H1 (cell line): Measurements from ENCODE around the gene KPNA1. TPM values are rescaled to one million over a fixed set of nuclear protein-coding genes. Genes with fewer than 3 reads are reported as not detected.

Experiments used
- CTCF ChIA-PET: fragments of 300-600 bp; sonication (Branson Sonifier 250); formaldehyde crosslinking; loops from one replicate; lab custom pipeline; 2021; ENCODE audit not compliant: partially characterized antibody; lab: Charles Lee
- POLR2A ChIA-PET: fragments of 300-600 bp; sonication (Branson Sonifier 250); formaldehyde crosslinking; loops from one replicate; lab custom pipeline; 2021; ENCODE audit warnings: inconsistent platforms; ENCODE audit not compliant: partially characterized antibody; lab: Charles Lee
- DNase-seq, 2 experiments: peaks; one replicate each; pipeline versions ENCODE4 v3.0.0 to v3.0.0-alpha.2; 2010 to 2022; ENCODE audit warnings: low spot score in 2 of 2, low read depth in 1 of 2, mixed read lengths in 1 of 2
- FAIRE-seq: peaks from 2 replicates; lab custom pipeline; 2011; peaks lifted over from hg19 to GRCh38; lab: Jason Lieb, UNC
- H2AFZ ChIP-seq: 2 replicates; pipeline ENCODE4 v1.8.1; 2012; ENCODE audit warnings: low read length, inconsistent platforms
- H2AK5ac ChIP-seq: 2 replicates; pipeline ENCODE4 v1.6.1; 2013; ENCODE audit warnings: low read depth, low read length
- H2BK120ac ChIP-seq: replicated peaks from 2 replicates; pipeline ENCODE3; 2013; ENCODE audit warnings: low read depth, low read length, inconsistent platforms
- H2BK12ac ChIP-seq: 2 replicates; pipeline ENCODE4 v1.6.1; 2013; ENCODE audit warnings: low read depth, low read length
- H2BK15ac ChIP-seq: 2 replicates; pipeline ENCODE4 v1.6.1; 2013; ENCODE audit warnings: low read length
- H2BK20ac ChIP-seq: 2 replicates; pipeline ENCODE4 v1.6.1; 2013; ENCODE audit warnings: low read length
- H2BK5ac ChIP-seq: 2 replicates; pipeline ENCODE4 v1.6.1; 2013; ENCODE audit warnings: low read depth, low read length
- H3K14ac ChIP-seq: 2 replicates; pipeline ENCODE4 v1.6.1; 2013; ENCODE audit warnings: inconsistent platforms; ENCODE audit not compliant: insufficient read length
- H3K18ac ChIP-seq: 2 replicates; pipeline ENCODE4 v1.6.1; 2013; ENCODE audit warnings: low read length; ENCODE audit errors: extremely low read depth
- H3K23ac ChIP-seq: 2 replicates; pipeline ENCODE4 v1.6.1; 2013; ENCODE audit warnings: inconsistent platforms; ENCODE audit not compliant: insufficient read length
- H3K23me2 ChIP-seq: 2 replicates; pipeline ENCODE4 v1.6.1; 2013; ENCODE audit warnings: low read depth, low read length
- H3K27ac ChIP-seq: 2 replicates; pipeline ENCODE4 v1.6.1; 2011; ENCODE audit warnings: low read depth, low read length, inconsistent platforms
- H3K27me3 ChIP-seq, 4 experiments: replicated peaks in 1 of 4; 1 replicate in 1 of 4; 2 replicates in 3 of 4; pipeline versions ENCODE4 v1.6.1 to v1.8.1; 2011 to 2013; ENCODE audit warnings: low read length in 3 of 4, mild to moderate bottlenecking in 3 of 4, inconsistent platforms in 2 of 4, mixed read lengths in 2 of 4, moderate library complexity in 1 of 4; ENCODE audit not compliant: control insufficient read depth in 3 of 4, insufficient read depth in 3 of 4; ENCODE audit errors: extremely low read depth in 1 of 4
- H3K36me3 ChIP-seq, 4 experiments: 2 replicates each; pipeline versions ENCODE4 v1.6.1 to v1.8.1; 2011 to 2013; ENCODE audit warnings: mild to moderate bottlenecking in 4 of 4, low read length in 3 of 4, moderate library complexity in 2 of 4, control low read depth in 1 of 4, inconsistent platforms in 1 of 4; ENCODE audit not compliant: insufficient read depth in 4 of 4, control insufficient read depth in 2 of 4
- H3K4ac ChIP-seq: replicated peaks from 2 replicates; pipeline ENCODE3; 2013; ENCODE audit warnings: low read length, low read depth, mixed read lengths, inconsistent platforms; ENCODE audit not compliant: insufficient read length
- H3K4me1 ChIP-seq, 4 experiments: replicated peaks in 1 of 4; 1 replicate in 1 of 4; 2 replicates in 3 of 4; pipeline versions ENCODE4 v1.6.1 to v1.8.1; 2011 to 2013; ENCODE audit warnings: low read length in 3 of 4, inconsistent platforms in 2 of 4, mixed read lengths in 1 of 4; ENCODE audit not compliant: insufficient read depth in 4 of 4, control insufficient read depth in 3 of 4
- H3K4me2 ChIP-seq, 2 experiments: 2 replicates each; pipeline versions ENCODE4 v1.6.1 to v1.8.1; 2011 to 2013; ENCODE audit warnings: low read depth in 2 of 2, low read length in 2 of 2, control low read depth in 1 of 2, inconsistent platforms in 1 of 2, mild to moderate bottlenecking in 1 of 2; ENCODE audit not compliant: insufficient read depth in 1 of 2
- H3K4me3 ChIP-seq, 4 experiments: fragments of 200-600, 300-600 bp in 1 of 4; sonication (generic), shearing (Covaris generic), sonication (Bioruptor Twin) in 1 of 4; 2 replicates each; pipeline versions ENCODE4 v1.5.1 to v1.8.1; 2011 to 2016; ENCODE audit warnings: low read length in 4 of 4, low read depth in 3 of 4, control low read depth in 2 of 4, inconsistent platforms in 2 of 4, mild to moderate bottlenecking in 2 of 4, mixed read lengths in 1 of 4, moderate library complexity in 1 of 4; ENCODE audit not compliant: insufficient read depth in 2 of 4; ENCODE audit errors: extremely low read depth in 1 of 4
- H3K56ac ChIP-seq: replicated peaks from 2 replicates; pipeline ENCODE3; 2013; ENCODE audit warnings: low read depth, mild to moderate bottlenecking, mixed read lengths, low read length, inconsistent platforms; ENCODE audit not compliant: insufficient read length
- H3K79me1 ChIP-seq: 2 replicates; pipeline ENCODE4 v1.6.1; 2013; ENCODE audit warnings: low read depth, low read length, control low read depth
- H3K79me2 ChIP-seq, 2 experiments: 2 replicates each; pipeline versions ENCODE4 v1.6.1 to v1.8.1; 2012 to 2013; ENCODE audit warnings: low read length in 2 of 2, mild to moderate bottlenecking in 2 of 2, inconsistent platforms in 1 of 2; ENCODE audit not compliant: insufficient read depth in 2 of 2, control insufficient read depth in 1 of 2
- H3K9ac ChIP-seq, 4 experiments: replicated peaks in 1 of 4; 1 replicate in 1 of 4; 2 replicates in 3 of 4; pipeline versions ENCODE4 v1.6.1 to v1.8.1; 2011 to 2013; ENCODE audit warnings: low read depth in 3 of 4, low read length in 3 of 4, control low read depth in 2 of 4, mild to moderate bottlenecking in 2 of 4, moderate library complexity in 2 of 4, inconsistent platforms in 1 of 4; ENCODE audit errors: extremely low read depth in 1 of 4
- H3K9me3 ChIP-seq, 2 experiments: 2 replicates each; pipeline versions ENCODE4 v1.6.1 to v1.8.1; 2012 to 2013; ENCODE audit warnings: mild to moderate bottlenecking in 2 of 2, moderate library complexity in 2 of 2, control low read depth in 1 of 2, inconsistent platforms in 1 of 2, low read depth in 1 of 2, low read length in 1 of 2, mixed read lengths in 1 of 2; ENCODE audit not compliant: insufficient read depth in 2 of 2
- H4K20me1 ChIP-seq, 2 experiments: replicated peaks in 1 of 2; 2 replicates each; pipeline versions ENCODE3 to v1.8.1; 2011 to 2013; ENCODE audit warnings: inconsistent platforms in 2 of 2, low read length in 2 of 2, mild to moderate bottlenecking in 1 of 2; ENCODE audit not compliant: insufficient read depth in 2 of 2, control insufficient read depth in 1 of 2
- H4K5ac ChIP-seq: 2 replicates; pipeline ENCODE4 v1.6.1; 2013; ENCODE audit warnings: low read length, low read depth, mixed read lengths, inconsistent platforms; ENCODE audit not compliant: insufficient read length
- H4K8ac ChIP-seq: 2 replicates; pipeline ENCODE4 v1.8.0; 2013; ENCODE audit warnings: mild to moderate bottlenecking, moderate library complexity, low read length, inconsistent platforms; ENCODE audit not compliant: insufficient read depth; ENCODE audit errors: extremely low read depth
- H4K91ac ChIP-seq: replicated peaks from 2 replicates; pipeline ENCODE3; 2013; ENCODE audit warnings: low read length, mixed read lengths, inconsistent platforms; ENCODE audit not compliant: insufficient read length
- CREB1 ChIP-seq: IDR thresholded peaks from 2 replicates; pipeline ENCODE4 v1.6.1; 2012; ENCODE audit warnings: inconsistent platforms
- EZH2 ChIP-seq: fragments of 200-600 bp; sonication (generic); IDR thresholded peaks from 2 replicates; pipeline ENCODE4 v1.7.1; 2012; ENCODE audit warnings: low read depth, mild to moderate bottlenecking, moderate library complexity, low read length, inconsistent platforms; ENCODE audit not compliant: severe bottlenecking
- GABPA ChIP-seq: IDR thresholded peaks from 2 replicates; pipeline ENCODE4 v1.6.1; 2011; ENCODE audit warnings: mild to moderate bottlenecking, low read length, moderate library complexity, borderline replicate concordance; ENCODE audit not compliant: insufficient read depth
- GTF2F1 ChIP-seq: IDR thresholded peaks from 2 replicates; pipeline ENCODE4 v1.6.1; 2012; ENCODE audit warnings: low read depth, low read length, improper control_type of control experiment, borderline replicate concordance
- JUN ChIP-seq: IDR thresholded peaks from 2 replicates; pipeline ENCODE4 v1.6.1; 2011; ENCODE audit warnings: low read depth, mild to moderate bottlenecking, improper control_type of control experiment, low read length
- KDM4A ChIP-seq: IDR thresholded peaks from one replicate; pipeline ENCODE4 v1.7.1; 2012; ENCODE audit warnings: low read depth, mild to moderate bottlenecking, moderate library complexity, low read length, inconsistent platforms; ENCODE audit not compliant: severe bottlenecking
- POLR2A ChIP-seq, 2 experiments: IDR thresholded peaks; 1 replicate in 1 of 2; 2 replicates in 1 of 2; pipeline ENCODE4 v1.6.1; 2011; ENCODE audit warnings: low read depth in 2 of 2, low read length in 2 of 2, mild to moderate bottlenecking in 2 of 2; ENCODE audit errors: control extremely low read depth in 1 of 2
- SIN3A ChIP-seq, 2 experiments: IDR thresholded peaks in 1 of 2; conservative IDR thresholded peaks in 1 of 2; 2 replicates each; pipeline ENCODE4 v1.6.1; 2011 to 2012; ENCODE audit warnings: low read length in 2 of 2, improper control_type of control experiment in 1 of 2, low read depth in 1 of 2, mild to moderate bottlenecking in 1 of 2
- SP1 ChIP-seq: IDR thresholded peaks from 2 replicates; pipeline ENCODE4 v1.6.1; 2011; ENCODE audit warnings: low read depth, low read length
- TAF7 ChIP-seq: optimal IDR thresholded peaks from 2 replicates; pipeline ENCODE3; 2011; ENCODE audit warnings: low read depth, mild to moderate bottlenecking, inconsistent platforms, low read length, moderate library complexity, borderline replicate concordance
- WGBS, 2 experiments: shearing (Covaris generic) in 1 of 2; methylation state at CpG; one replicate each; pipeline versions ENCODE4 v1.1.6 to v1.1.7; 2013 to 2015; ENCODE audit warnings: low lambda C conversion rate in 2 of 2, mixed read lengths in 2 of 2, inconsistent platforms in 1 of 2, low coverage in 1 of 2, missing lambda C conversion rate in 1 of 2; ENCODE audit not compliant: insufficient replicate concordance in 2 of 2, insufficient coverage in 1 of 2, insufficient read length in 1 of 2; ENCODE audit errors: extremely low coverage in 1 of 2, missing lambda C conversion rate in 1 of 2; 5-methylcytosine and 5-hydroxymethylcytosine counted together
- polyA plus RNA-seq, 7 experiments: library from polyadenylated mRNA; depleted of rRNA in 3 of 7; stranded (reverse) in 5 of 7; unstranded in 2 of 7; fragments of >200 nt in 5 of 7; fragments of 200-250 nt in 2 of 7; gene quantifications; 1 replicate in 5 of 7; 2 replicates in 1 of 7; 4 replicates in 1 of 7; pipeline versions ENCODE4 v1.2.1 to v1.2.3, GENCODE V29; 2011 to 2013; ENCODE audit warnings: missing spikeins in 2 of 7, mixed read lengths in 2 of 7
- total RNA-seq: library from RNA; stranded (reverse); fragmentation: NEBNext Ultra II Directional; extraction: Animal tissue kit (Norgen Biotek cat#: 25700); gene quantifications from 2 replicates; pipeline ENCODE4 v1.2.1, GENCODE V29; 2021

Gene KPNA1
- total and polyA plus RNA-seq, 2 of the 8 experiments (the other 6 are each of a cell fraction or from before 2014, with no cell fraction given): 14.8 to 63.0 TPM

GRCh38 chr3:122516846-122517360 is 2.2 kb upstream of the KPNA1 start:
- H3K27ac ChIP-seq: no peak overlapping the region
- peaks cover 0 to 8% (median 0%) of the 10 kb centered on the region in 4 experiments; a peak in 3 of 7 replicates for H3K4me1 ChIP-seq
- peaks cover 0 to 22% of the 10 kb centered on the region in 2 experiments; a peak in 2 of 4 replicates for H3K79me2 ChIP-seq
- H2BK20ac ChIP-seq: no peak overlapping the region
- H3K36me3 ChIP-seq: no peaks in the 10 kb centered on the region
- H4K5ac ChIP-seq: no peak overlapping the region
- H2BK15ac ChIP-seq: no peak overlapping the region
- 93% methylated on average over 6 of the region's 6 CpGs; no CpG with 5 or more reads in 1 of the 2 experiments for WGBS, 2 experiments
- DNase-seq (no peak), FAIRE-seq (no peak)
- H3K79me1 ChIP-seq: peaks cover 2% of the 10 kb centered on the region; the same call in 1 of the 2 replicates
- H3K4me2 ChIP-seq: no peak overlapping the region
- H3K9me3 ChIP-seq: no peaks in the 10 kb centered on the region
- H3K4me3 ChIP-seq: no peak overlapping the region
- no peak overlapping the region for H4K8ac ChIP-seq
- H3K14ac ChIP-seq: no peak overlapping the region
- no peak overlapping the region for H2AK5ac ChIP-seq
- no peak overlapping the region for H3K56ac ChIP-seq
- no peak overlapping the region for H2BK5ac ChIP-seq
- no peak overlapping the region for H3K9ac ChIP-seq
- H2BK12ac ChIP-seq: no peak overlapping the region
- ChIA-PET POLR2A (interaction anchor here (1.6 kb wide), 1 partner anchor 9 kb away, joined by 4 read pairs; no protein-coding TSS in a partner anchor), CTCF (interaction anchor here (0.6 to 1.4 kb wide), 4 partner anchors 17 to 163 kb away, joined by 3 to 6 read pairs (median 3); no protein-coding TSS in a partner anchor)
- H2BK120ac ChIP-seq: no peak overlapping the region
- H2AFZ ChIP-seq: no peak overlapping the region
- H3K4ac ChIP-seq: no peak overlapping the region
- peaks cover 7% of the 10 kb centered on the region for H3K23me2 ChIP-seq
- H4K91ac ChIP-seq: no peak overlapping the region
- H3K23ac ChIP-seq: no peak overlapping the region
- no peak overlapping the region for H3K18ac ChIP-seq
- H3K27me3 ChIP-seq: no peaks in the 10 kb centered on the region
- H4K20me1 ChIP-seq: peaks cover 5 to 7% of the 10 kb centered on the region in 2 experiments
- no peak for TF ChIP-seq TAF7
- no peak for TF ChIP-seq EZH2
- TF ChIP-seq SP1: no peak
- no peak for TF ChIP-seq JUN
- no peak for TF ChIP-seq CREB1
- TF ChIP-seq SIN3A (conservative IDR thresholded peaks at IDR 0.05 in 1 of 2, IDR thresholded peaks at IDR 0.05 in 1 of 2; ENCODE audit: low read depth in 1 of 2, low read length in 2 of 2): no peak
- TF ChIP-seq POLR2A (IDR thresholded peaks at IDR 0.05; ENCODE audit: control extremely low read depth in 1 of 2, low read depth in 2 of 2, low read length in 2 of 2): no peak
- no peak for TF ChIP-seq GABPA
- TF ChIP-seq GTF2F1: no peak
- TF ChIP-seq KDM4A: no peak
